OCI-LY7 (cell line): ENCODE data around the gene HIGD2B. TPM values are rescaled to one million over a fixed set of nuclear protein-coding genes. Genes with fewer than 3 reads are reported as not detected.
"Not testable (repeated sequence)": the region's sequence is repeated elsewhere in the genome, so short reads cannot be mapped to it uniquely, and the experiment has no call there.

Experiments
- BruUV-seq: library from RNA; stranded (reverse); fragments of 400-500 nt; replicated peaks from 2 replicates; lab custom pipeline; 2021; lab: Mats Ljungman, UMichigan
- CTCF ChIA-PET: fragments of 300-600 bp; sonication (Branson Sonifier 250); formaldehyde crosslinking; loops from one replicate; lab custom pipeline; 2022; ENCODE audit warnings: antibody characterized with exemption; ENCODE audit not compliant: unreplicated experiment; lab: Charles Lee
- POLR2A ChIA-PET: fragments of 300-600 bp; sonication (Branson Sonifier 250); formaldehyde crosslinking; loops from one replicate; lab custom pipeline; 2022; ENCODE audit warnings: antibody characterized with exemption; lab: Charles Lee
- DNase-seq: peaks from one replicate; pipeline ENCODE4 v3.0.0-alpha.2; 2015; ENCODE audit warnings: low spot score
- H2AFZ ChIP-seq: fragments of 200-600 bp; sonication (generic), shearing (Covaris generic); 2 replicates; pipeline ENCODE4 v1.6.1; 2014; ENCODE audit warnings: mild to moderate bottlenecking, antibody characterized with exemption, low read length, moderate library complexity
- H3K27ac ChIP-seq: fragments of 200-600 bp; sonication (generic); 2 replicates; pipeline ENCODE4 v1.5.1; 2014; ENCODE audit warnings: mixed run types, low read depth, mild to moderate bottlenecking, moderate library complexity, low read length, inconsistent platforms; ENCODE audit not compliant: poor library complexity, severe bottlenecking
- H3K36me3 ChIP-seq: fragments of 200-600 bp; sonication (generic); 2 replicates; pipeline ENCODE4 v1.6.1; 2014; ENCODE audit warnings: mild to moderate bottlenecking, antibody characterized with exemption, low read length, moderate library complexity, mixed read lengths; ENCODE audit not compliant: insufficient read depth
- H3K4me1 ChIP-seq: fragments of 200-600 bp; sonication (generic); 2 replicates; pipeline ENCODE4 v1.5.1; 2014; ENCODE audit warnings: mild to moderate bottlenecking, low read length; ENCODE audit not compliant: insufficient read depth, poor library complexity, severe bottlenecking
- H3K4me2 ChIP-seq: fragments of 200-600 bp; sonication (generic); 2 replicates; pipeline ENCODE4 v1.6.1; 2014; ENCODE audit warnings: mild to moderate bottlenecking, low read length
- H3K4me3 ChIP-seq: fragments of 200-600 bp; sonication (generic); 2 replicates; pipeline ENCODE4 v1.5.1; 2014; ENCODE audit warnings: mild to moderate bottlenecking, low read depth, low read length; ENCODE audit not compliant: poor library complexity, severe bottlenecking
- H3K79me2 ChIP-seq: fragments of 200-600 bp; sonication (generic); 2 replicates; pipeline ENCODE4 v1.6.1; 2016; ENCODE audit warnings: low read depth, mild to moderate bottlenecking, low read length, moderate library complexity, mixed read lengths; ENCODE audit not compliant: insufficient read depth
- H3K9me2 ChIP-seq: fragments of 200-600 bp; sonication (generic); 2 replicates; pipeline ENCODE4 v1.6.1; 2016; ENCODE audit warnings: mild to moderate bottlenecking, low read length, mixed read lengths; ENCODE audit not compliant: insufficient read depth
- H3K9me3 ChIP-seq: fragments of 200-600 bp; sonication (generic); 2 replicates; pipeline ENCODE4 v1.6.1; 2014; ENCODE audit warnings: mild to moderate bottlenecking, mixed run types, low read length, mixed read lengths
- H4K20me1 ChIP-seq: fragments of 200-600 bp; sonication (generic); 2 replicates; pipeline ENCODE4 v1.6.1; 2014; ENCODE audit warnings: mild to moderate bottlenecking, antibody characterized with exemption, low read length, moderate library complexity, mixed read lengths; ENCODE audit not compliant: insufficient read depth
- CTCF ChIP-seq: fragments of 200-600 bp; sonication (generic); conservative IDR thresholded peaks from 2 replicates; pipeline ENCODE4 v1.5.1; 2014; ENCODE audit warnings: mild to moderate bottlenecking, antibody characterized with exemption, low read length, moderate library complexity, mixed read lengths
- intact Hi-C: fragments of 100-400 bp; cut with micrococcal nuclease; formaldehyde crosslinking; loops from one replicate; pipeline ENCODE4 v1.10.0; 2022; ENCODE audit not compliant: unreplicated experiment
- total RNA-seq, 2 experiments: library from RNA; depleted of rRNA in 1 of 2; stranded (reverse); fragments of >200 nt in 1 of 2; shearing (Covaris generic) in 1 of 2; gene quantifications; 2 replicates each; pipeline ENCODE4 v1.2.3, GENCODE V29; 2014 to 2022

The HIGD2B gene
- total RNA-seq, 2 experiments from 2014 or later = 0.22 TPM; not detected in 1

DNA sequence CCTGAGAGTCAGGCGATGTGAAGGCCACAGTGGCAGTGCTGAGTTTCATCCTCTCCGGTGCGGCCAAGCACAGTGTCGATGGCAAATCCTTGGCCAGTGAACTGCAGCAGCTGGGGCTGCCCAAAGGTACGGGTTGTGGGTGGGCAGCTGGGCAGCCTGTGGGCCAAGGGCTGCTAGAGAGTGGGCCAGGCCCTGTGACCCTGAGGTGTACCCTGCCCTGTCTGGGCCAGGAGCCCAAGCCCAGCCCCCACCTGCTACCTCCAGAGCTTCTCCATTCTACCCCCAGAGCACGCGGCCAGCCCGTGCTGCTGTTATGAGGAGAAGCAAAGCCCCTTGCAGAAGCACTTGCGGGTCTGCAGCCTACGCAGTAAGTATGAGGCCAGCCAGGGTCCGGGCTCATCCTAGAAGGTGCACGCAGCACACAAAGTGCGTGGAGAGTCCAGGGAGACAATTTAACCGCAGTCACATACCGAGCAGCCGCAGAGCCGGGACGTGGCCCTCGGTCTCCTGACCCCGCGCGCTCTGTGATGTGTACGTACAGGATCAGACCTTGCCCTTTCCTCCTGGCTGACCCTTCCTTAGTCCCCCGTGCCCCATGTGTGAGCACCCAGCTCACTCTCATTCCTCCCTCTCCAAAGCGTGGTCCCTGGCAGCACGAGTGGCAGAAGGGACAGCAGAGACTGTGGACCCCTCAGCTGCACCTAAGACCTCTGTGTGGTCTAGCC lies 46.1 kb downstream of the HIGD2B start:
- H4K20me1 ChIP-seq, H3K9me3 ChIP-seq, H3K4me1 ChIP-seq, BruUV-seq, H3K9me2 ChIP-seq, H3K27ac ChIP-seq, CTCF ChIA-PET, H2AFZ ChIP-seq, H3K4me3 ChIP-seq, POLR2A ChIA-PET, H3K36me3 ChIP-seq, H3K79me2 ChIP-seq, DNase-seq, intact Hi-C loops, H3K4me2 ChIP-seq: not testable (repeated sequence)

- H3K4me1 ChIP-seq, H3K36me3 ChIP-seq, POLR2A ChIA-PET, intact Hi-C loops, CTCF ChIA-PET, H3K79me2 ChIP-seq, H3K9me2 ChIP-seq, H3K9me3 ChIP-seq, H2AFZ ChIP-seq, H3K27ac ChIP-seq, H4K20me1 ChIP-seq: not testable (repeated sequence)
- BruUV-seq = TSS peak; percentile 100
- DNase-seq = peak; percentile 83
- Histone ChIP-seq H3K4me3 (peak overlapping the region; percentile 62), H3K4me2 (peak overlapping the region; percentile 39; the same call in 1 of the 2 replicates)
Observed at GRCh38 chr15:72636519-72637282, 49.3 kb downstream of the HIGD2B start.

DNA sequence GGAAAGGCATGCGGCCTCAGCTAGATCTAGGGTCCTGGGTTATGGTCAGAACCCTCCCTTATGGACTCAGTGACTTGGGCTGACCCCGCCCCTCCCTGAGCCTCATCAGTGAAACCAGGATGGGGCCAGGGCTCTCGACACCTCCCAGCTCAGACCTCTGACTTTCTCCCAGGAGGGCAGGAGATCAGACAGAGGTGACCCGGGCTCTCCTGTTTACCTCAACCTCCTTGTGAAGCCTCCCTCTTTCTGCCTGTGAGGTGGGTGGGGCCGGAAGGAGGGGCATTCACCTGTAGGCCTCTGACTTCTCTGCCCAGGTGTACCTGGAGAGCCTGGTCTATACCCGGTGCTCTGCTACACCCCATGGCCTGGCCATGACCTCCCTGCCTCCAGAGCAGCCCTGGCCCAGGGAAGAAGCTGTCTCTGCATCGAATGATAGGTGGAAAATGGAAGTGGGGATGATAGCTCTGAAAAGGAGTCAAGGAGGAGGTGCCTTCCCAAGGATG lies 56.9 kb downstream of the HIGD2B start:
- DNase-seq, POLR2A ChIA-PET, H3K9me2 ChIP-seq, H4K20me1 ChIP-seq, H3K36me3 ChIP-seq, BruUV-seq, H3K9me3 ChIP-seq, H2AFZ ChIP-seq, intact Hi-C loops, H3K4me1 ChIP-seq, H3K4me3 ChIP-seq, H3K79me2 ChIP-seq, H3K4me2 ChIP-seq, CTCF ChIA-PET, H3K27ac ChIP-seq: not testable (repeated sequence)

- CTCF ChIA-PET, POLR2A ChIA-PET, H4K20me1 ChIP-seq, H3K4me3 ChIP-seq, H3K27ac ChIP-seq, intact Hi-C loops, H3K4me2 ChIP-seq, H2AFZ ChIP-seq, H3K79me2 ChIP-seq, H3K36me3 ChIP-seq, BruUV-seq, H3K9me3 ChIP-seq, H3K9me2 ChIP-seq, H3K4me1 ChIP-seq: not testable (repeated sequence)
- peak; percentile 53 for TF ChIP-seq CTCF
- DNase-seq = peak; percentile 3
Observed at GRCh38 chr15:72628249-72629067, 57.5 kb downstream of the HIGD2B start.

- H4K20me1 ChIP-seq, H3K4me2 ChIP-seq, H3K27ac ChIP-seq, H3K9me3 ChIP-seq, CTCF ChIA-PET, H3K79me2 ChIP-seq, H3K4me1 ChIP-seq, POLR2A ChIA-PET, H3K36me3 ChIP-seq, H2AFZ ChIP-seq, BruUV-seq, intact Hi-C loops, DNase-seq, H3K4me3 ChIP-seq, H3K9me2 ChIP-seq: not testable (repeated sequence)
Observed at GRCh38 chr15:72626153-72626552, 59.8 kb downstream of the HIGD2B start.
